NCI-H146 treated with DMSO at 0.1 percent for 48 hours (cell line): ENCODE results near the gene SNX2.
"Not testable (repeated sequence)": the region's sequence is repeated elsewhere in the genome, so short reads cannot be mapped to it uniquely, and the experiment has no call there.

Experiments used
- DNase-seq: peaks from one replicate; lab custom pipeline; 2025; ENCODE audit not compliant: unreplicated experiment; lab: John Stamatoyannopoulos, UW

The SNX2 gene

GRCh38 chr5:122839731-122840130 is 64.9 kb downstream of the SNX2 start:
- DNase-seq: no peak

DNA sequence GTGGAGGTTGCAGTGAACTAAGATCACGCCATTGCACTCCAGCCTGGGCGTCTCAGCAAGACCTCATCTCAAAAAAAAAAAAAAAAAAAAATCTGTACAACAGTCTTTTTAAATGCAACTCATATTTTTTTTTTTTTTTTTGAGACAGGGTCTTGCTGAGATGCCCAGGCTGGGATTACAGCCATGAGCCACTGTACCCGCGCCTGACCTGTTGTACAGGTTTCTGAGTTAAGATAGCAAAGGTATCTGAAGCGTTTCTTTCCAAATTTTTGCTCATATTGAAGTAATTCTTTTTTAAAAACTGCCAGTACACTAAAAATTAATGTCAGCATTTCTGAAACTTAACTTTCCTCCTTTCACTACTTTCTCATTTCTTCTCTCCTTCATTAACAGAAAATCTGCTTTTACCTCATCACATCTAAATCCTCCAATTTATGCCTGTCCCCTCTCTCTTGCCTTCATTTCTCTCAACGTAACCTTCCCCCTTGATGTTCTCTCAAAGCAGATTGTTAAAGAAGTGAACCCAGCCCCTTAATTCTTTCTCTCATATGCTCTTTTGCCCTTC is 67.2 kb downstream of the SNX2 start:
- no peak for DNase-seq

- no peak for DNase-seq
Observed at GRCh38 chr5:122844136-122844909, 69.4 kb downstream of the SNX2 start.

- no peak for DNase-seq
Observed at GRCh38 chr5:122844910-122845228, 70.0 kb downstream of the SNX2 start.

DNA sequence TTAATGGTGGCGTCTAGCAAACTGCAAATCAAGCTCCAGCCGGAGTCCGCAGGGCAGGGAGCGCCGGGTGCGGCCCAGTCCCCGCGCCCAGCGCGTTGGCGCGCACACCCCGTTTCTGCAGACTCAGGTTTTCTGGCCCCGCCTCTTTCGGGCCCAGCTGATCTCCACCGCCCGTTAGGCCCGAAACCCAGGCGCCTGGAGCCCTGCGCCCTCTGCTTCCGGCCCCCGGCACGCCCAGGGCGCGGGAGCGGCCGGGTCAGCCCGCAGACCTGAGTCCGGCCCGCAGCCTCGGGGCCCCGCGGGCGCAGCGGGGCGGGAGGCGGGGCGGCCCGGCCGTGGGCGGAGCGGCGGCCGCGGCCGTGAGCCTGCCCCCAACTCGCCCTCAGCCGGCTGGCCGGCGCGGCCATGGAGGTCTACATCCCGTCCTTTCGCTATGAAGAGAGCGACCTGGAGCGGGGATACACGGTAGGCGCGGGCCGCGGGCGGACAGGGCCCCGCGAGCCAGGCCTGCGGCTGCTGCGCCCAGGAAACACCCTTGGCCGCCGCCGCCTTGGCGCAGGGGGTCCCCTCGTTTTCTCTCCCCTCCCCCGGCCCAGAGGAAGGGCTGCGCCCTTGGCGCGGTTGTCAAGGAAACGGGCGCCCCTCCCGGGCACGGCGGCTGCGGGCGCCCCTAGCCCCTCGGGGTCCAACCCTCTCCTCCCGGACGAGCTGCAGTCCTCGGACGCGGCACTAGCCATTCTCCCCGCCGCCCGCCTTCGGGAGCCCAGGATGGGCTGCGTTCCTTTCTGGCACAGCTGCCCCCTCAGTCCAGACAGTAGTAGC is 70.6 kb downstream of the SNX2 start, which contains the start of gene SNX24:
Gene SNX24, plus strand, starts transcription at position 385 of the 822 bp plus-strand sequence. Its CDS starts 21 bp downstream, at position 406.
- no peak for DNase-seq

GRCh38 chr5:122846051-122846550 is 71.2 kb downstream of the SNX2 start:
- no peak for DNase-seq

DNA sequence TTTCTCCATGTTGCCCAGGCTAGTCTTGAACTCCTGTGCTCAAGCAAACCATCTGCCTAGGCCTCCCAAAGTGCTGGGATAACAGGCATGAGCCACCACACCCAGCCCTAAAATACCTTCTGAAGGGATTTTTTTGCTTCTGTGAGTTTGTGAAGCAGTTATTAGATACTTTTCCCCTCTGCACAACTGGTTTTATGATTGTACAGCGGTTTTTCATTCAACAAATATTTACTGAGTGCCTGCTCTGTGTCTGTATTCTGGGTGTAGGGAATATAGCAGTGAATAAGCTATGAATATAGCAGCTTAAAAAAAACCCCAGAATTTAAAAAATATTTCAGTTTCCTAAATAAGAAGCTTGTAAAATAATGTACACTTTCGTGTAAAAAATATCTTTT is 72.8 kb downstream of the SNX2 start:
- DNase-seq: no peak

DNA sequence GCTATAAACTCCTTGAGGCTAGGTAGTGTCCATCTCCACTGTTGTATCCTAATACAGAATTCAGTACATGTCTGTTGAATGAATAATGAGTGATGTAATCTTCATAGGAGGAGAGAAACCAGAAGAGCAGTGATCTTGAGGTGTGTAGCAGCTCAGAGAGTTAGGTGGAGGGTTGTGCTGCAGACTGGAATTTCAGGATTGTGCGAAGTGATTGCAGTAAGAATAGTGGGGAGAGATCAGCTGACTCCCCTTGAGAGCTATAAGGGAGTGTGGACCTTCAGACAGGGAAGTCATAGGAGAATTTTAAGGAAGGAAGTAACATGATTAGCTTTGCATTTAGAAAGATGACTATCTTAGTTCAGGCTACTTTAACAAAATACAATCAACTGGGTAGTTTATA is 74.9 kb downstream of the SNX2 start:
- DNase-seq: no peak

DNA sequence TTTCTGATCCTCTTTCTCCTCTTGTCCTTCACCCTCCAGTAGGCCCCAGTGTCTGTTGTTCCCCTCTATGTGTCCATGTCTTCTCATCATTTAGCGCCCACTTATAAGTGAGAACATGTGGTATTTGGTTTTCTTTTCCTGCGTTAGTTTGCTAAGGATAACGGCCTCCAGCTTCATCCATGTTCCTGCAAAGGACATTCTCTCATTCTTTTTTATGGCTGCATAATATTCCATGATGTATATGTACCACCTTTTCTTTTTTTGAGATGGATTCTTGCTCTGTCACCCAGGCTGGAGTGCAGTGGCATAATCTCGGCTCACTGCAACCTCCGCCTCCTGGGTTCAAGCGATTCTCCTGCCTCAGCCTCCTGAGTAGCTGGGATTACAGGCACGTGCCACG is 82.7 kb downstream of the SNX2 start:
- DNase-seq: not testable (repeated sequence)

GRCh38 chr5:122858451-122858850 is 83.6 kb downstream of the SNX2 start:
- DNase-seq: no peak

DNA sequence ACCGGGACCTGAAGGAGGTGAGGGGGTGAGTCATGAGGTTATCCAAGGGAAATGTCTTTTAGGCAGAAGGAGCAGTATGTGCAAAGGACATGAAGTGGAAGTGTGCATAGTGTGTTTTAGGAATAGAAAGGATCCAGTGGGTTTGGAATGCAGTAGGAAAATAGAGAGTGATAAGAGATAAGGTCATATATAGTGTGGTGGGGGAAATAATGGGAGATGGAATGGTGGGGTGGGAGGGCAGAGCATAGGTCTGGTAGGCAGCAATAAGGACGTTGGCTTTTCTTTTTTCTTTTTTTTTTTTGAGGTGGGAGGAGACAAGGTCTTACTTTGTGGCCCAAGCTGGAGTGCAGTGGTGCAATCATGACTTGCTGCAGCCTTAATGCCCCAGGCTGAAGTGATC is 88.4 kb downstream of the SNX2 start:
- no peak for DNase-seq

DNA sequence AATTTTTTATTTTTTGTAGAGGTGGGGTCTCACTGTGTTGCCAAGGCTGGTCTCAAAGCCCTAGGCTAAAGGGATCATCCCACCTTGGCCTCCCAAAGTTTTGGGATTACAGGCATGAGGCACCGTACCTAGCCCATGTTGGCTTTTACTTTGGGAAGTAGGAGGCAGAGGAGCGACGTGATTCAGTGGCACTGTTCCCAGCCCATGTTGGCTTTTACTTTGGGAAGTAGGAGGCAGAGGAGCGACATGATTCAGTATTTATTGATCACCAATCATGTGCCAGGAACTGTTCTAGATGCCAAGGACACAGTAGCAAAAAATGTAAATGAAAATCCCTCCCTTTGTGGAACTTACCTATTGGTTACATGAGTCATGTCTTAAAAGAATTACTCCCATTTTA is 88.8 kb downstream of the SNX2 start:
- DNase-seq: no peak

GRCh38 chr5:122864400-122864799 is 89.5 kb downstream of the SNX2 start:
- DNase-seq: no peak

GRCh38 chr5:122864842-122865241 is 90.0 kb downstream of the SNX2 start:
- DNase-seq: no peak

DNA sequence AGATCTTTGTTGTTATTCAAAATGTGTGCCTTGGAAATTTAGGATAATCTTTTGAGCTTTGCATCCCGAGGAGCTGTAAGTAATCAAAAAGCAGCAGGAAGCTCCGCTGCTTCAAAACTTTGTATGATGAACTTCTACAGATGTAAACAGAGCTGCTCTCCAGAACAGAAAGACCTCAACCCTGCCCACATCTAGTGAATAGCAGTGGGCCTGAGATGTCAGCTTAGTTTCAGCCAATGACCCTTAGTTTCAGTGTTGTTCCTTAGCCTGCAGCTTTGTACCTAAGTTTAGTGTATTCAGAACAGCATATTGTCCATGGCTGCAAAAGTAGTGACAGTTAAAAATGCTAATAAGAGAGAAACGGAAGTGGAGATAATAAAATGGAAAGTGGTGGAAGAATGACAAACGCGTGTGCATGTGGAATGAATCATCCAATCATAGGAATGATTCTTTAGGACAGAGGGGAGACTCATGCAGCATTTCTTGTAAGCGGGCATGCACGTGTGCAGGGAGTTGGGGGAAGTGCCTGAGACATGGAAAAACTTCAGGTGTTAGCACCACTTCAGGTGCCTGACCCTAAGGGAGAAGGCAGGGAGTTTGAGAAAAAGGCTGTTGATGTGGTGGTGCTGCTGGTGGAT is 95.5 kb downstream of the SNX2 start:
- DNase-seq: no peak

GRCh38 chr5:122871661-122872060 is 96.8 kb downstream of the SNX2 start:
- DNase-seq: no peak

DNA sequence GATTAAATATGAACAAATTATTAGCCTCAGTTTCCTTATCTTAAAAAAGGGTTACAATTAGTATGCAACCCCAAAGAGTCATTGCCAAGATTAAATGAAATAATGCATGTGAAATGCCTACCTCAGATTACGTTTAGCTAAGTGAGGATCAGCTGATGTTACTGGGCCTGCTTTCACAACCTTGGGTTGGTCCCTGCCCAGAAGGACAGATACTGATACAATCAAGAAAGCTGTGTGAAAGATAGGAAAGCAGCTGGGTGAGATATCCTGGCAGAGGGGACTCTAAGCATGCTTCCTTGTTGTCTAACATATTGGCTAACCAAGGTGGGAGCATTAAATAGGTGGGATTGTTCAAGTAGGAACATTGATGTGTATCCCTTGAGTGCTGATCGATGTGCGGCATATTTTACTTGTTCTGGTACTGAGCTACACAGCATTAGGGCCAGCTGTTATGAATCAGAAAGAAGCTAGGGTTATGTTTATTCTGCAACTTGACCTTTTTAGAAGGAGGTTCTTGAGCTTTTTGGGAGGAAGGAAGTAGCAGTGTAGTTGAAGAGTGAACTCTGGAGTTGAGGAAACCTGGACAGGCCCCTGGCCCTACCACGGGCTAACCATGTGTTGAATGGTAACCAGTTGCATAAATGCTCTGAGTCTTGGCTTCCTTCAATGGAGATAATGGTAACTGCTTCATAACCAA is 99.4 kb downstream of the SNX2 start:
- DNase-seq: no peak

DNA sequence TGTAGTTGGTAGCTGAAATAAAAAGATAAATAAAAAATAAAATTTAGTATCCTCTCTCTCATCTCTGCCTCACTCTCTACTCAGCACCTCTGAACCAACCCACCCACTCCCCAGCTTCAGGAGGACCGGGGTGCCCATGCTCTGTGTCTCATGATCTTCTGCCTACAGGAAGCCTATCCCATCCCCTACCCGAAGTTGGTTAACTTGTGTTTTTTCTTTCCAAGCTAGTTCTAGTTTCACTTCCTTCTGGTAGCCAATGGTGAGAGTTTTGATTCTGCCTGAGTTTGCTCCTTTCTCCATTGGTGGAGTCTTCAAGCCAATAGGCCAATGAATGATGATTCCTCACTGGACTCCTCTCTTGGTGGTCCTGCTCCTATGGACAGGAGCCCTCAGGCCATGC is 102.6 kb downstream of the SNX2 start:
- DNase-seq: no peak

- no peak for DNase-seq
Observed at GRCh38 chr5:122879076-122879475, 104.2 kb downstream of the SNX2 start.
